T-helper 2 cell (primary cell): ENCODE measurements around the gene OR6Q1.
"Not testable (repeated sequence)": the region's sequence is repeated elsewhere in the genome, so short reads cannot be mapped to it uniquely, and the experiment has no call there.

ENCODE experiments used
- DNase-seq, 5 experiments: peaks; one replicate each; pipeline versions ENCODE4 v3.0.0 to v3.0.0-alpha.2; 2012 to 2022
- total RNA-seq, 2 donors: gene quantifications; one replicate each; lab custom pipeline; 2026; lab: John Stamatoyannopoulos, UW

Gene OR6Q1, protein sequence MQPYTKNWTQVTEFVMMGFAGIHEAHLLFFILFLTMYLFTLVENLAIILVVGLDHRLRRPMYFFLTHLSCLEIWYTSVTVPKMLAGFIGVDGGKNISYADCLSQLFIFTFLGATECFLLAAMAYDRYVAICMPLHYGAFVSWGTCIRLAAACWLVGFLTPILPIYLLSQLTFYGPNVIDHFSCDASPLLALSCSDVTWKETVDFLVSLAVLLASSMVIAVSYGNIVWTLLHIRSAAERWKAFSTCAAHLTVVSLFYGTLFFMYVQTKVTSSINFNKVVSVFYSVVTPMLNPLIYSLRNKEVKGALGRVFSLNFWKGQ
- 0 reads per million in 2 donors for total RNA-seq

DNA sequence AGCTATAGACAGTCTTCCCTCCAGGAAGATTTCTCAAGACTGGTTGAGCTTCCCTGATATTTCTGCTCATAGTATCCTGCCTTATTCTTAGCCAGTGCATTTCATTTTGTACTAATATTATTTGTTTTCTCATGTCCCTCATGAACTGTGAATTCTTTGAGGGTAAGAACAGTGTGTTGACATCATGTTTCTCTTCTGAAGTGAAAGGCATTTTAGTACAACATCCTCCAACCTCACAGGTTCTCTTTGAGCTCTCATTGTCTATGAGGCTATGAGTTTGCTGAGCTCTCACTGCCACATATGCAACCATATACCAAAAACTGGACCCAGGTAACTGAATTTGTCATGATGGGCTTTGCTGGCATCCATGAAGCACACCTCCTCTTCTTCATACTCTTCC, at the start of gene OR6Q1:
TSS of gene OR6Q1 (plus strand) at position 301 of the 400 bp plus-strand sequence. CDS start at position 301, 0 bp downstream.
- no peak for DNase-seq

DNA sequence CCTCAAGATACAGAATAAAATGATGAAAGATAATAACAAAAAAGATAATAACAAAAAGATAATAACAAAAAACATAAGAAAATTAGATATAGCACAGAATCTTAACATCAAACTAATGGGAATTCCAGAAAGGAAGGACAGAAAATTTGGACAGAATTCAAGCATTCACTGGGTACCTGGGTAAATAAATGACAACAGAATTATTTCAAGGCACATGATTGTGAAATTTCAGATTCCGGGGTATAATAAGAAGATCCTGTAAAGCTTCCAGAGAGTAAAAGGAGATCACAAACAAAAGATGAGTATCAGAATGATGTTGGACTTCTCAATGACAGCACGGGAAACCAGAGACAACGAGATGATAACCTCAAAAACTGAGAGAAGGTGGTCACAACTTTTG, 49.2 kb upstream of the OR6Q1 start:
- DNase-seq: no peak

DNA sequence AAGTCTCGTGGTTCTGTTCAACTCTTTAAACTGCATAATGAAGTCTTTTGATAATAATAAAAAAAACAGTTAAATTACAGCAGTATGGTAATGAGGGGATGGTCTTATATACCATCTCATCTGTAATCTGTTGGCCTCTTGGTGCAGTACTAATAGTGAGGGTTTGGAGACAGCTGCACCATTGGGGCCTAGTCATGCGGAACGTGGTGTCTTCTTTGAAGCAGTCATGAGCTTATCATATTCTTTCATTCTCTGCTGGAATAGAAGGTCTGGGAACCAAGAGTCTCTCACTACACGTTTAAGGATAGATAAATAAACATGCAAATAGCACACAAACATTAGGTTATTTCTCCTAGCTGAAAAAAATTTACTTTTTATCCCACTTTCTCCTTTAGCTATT, 48.0 kb upstream of the OR6Q1 start:
- DNase-seq: no peak

DNA sequence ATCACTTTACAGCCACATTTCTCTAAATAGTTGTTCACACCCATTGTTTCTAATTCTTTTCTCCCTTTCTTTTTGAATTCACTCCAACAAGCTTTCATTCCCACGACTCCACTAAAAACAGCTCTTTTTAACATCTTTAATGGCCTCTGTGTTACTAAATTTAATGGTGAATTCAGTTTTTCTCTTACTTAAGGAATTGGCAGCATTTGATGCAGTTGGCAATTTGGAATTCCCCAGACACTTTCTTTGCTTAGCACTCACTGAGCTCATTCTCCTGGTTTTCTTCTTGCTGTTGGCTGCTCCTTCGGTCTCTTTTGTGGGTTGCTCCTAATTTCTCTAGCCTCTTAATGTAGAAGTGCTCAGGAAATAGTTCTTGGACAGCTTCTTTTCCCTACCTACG, 47.6 kb upstream of the OR6Q1 start:
- no peak for DNase-seq

DNA sequence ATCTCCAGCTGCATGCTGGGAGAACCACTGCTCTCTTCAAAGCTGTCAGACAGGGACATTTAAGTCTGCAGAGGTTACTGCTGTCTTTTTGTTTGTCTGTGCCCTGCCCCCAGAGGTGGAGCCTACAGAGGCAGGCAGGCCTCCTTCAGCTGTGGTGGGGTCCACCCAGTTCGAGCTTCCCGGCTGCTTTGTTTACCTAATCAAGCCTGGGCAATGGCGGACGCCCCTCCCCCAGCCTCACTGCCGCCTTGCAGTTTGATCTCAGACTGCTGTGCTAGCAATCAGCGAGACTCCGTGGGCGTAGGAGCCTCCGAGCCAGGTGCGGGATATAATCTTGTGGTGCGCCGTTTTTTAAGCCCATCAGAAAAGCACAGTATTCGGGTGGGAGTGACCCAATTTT, 31.2 kb upstream of the OR6Q1 start:
- not testable (repeated sequence) for DNase-seq

DNA sequence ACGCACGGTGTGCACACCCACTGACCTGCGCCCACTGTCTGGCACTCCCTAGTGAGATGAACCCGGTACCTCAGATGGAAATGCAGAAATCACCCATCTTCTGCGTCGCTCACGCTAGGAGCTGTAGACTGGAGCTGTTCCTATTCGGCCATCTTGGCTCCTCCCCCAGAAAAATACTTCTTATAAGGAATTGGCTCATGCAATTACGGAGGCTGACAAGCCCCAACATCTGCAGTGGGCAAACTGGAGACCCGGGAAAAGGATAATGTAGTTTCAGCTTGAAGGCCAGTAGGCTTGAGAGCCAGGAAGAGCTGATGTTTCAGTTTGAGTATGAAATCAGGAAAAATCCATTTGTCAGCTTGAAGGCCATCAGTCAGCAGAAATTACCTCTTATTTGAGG, 30.7 kb upstream of the OR6Q1 start:
- not testable (repeated sequence) for DNase-seq

DNA sequence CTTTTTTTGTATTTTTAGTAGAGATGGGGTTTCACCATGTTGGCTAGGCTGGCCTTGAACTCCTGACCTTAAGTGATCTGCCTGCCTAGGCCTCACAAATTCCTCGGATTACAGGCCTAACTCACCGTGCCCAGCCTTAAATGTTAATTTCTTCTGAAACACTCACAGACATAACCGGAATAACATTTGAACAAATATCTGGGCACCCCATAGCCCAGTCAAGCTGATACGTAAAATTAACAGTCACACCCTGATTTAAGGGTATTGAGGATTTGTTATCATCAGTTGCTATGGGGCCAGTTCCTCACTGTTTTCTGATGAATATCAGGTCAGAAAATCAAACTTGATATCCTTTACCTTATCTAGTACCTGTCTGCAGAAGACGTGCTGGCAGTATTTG, 30.1 kb upstream of the OR6Q1 start:
- no peak for DNase-seq

DNA sequence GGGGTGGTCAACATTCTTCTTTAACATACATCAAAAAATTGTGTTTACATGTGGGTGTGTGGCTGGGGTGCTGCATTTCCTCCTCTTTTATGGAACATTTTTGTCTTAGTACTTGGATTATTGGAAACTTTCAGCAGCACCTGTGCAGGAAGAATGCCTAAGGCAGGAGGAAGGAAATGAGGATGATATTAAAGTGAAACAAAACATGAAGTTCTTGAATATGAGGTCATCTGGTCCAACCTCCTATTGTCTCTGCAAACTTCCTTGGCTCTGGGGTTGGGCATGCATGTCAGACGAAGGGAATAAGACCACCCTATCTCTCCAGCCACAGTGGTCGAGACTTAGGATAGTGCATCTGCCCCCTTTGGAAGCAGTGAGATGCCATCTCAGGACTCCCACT, 27.7 kb upstream of the OR6Q1 start:
- no peak for DNase-seq

DNA sequence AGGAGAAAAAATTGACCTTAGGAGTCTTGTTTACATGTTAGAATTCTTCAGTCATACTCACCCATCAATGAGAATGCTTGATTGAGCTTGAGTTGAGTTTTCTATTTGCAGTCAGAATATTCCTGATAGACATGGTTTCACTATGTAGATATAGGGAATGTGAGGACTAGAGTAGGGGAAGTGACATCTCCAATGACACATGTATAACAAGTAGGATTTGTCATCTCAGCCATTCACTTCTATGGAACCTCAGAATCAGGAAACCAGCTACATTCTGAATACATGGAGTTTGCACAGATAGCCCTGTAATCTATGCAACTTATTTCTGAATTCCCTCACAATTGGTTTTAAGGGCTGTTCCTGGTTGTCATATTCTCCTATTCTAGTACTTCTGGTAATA, 27.2 kb upstream of the OR6Q1 start:
- DNase-seq: no peak

DNA sequence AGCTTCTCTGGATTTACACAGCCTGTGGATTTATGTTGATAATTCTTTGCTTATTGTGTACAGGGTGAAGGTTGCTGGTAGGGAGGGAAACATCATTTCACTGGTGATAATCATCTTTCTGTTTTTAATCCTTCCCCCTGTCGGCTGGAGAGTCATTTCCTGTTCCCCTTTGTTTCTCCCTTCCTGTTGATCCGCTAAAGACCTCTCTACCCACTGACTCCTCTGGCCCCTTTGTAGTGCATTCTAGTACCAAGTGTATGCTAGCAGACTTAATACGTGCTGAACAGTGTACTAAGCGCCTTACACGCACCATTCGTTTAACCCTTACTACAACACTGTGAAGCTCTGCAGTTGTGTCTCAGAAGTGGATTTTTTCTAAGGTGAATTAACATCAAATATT, 26.1 kb upstream of the OR6Q1 start:
- no peak for DNase-seq

DNA sequence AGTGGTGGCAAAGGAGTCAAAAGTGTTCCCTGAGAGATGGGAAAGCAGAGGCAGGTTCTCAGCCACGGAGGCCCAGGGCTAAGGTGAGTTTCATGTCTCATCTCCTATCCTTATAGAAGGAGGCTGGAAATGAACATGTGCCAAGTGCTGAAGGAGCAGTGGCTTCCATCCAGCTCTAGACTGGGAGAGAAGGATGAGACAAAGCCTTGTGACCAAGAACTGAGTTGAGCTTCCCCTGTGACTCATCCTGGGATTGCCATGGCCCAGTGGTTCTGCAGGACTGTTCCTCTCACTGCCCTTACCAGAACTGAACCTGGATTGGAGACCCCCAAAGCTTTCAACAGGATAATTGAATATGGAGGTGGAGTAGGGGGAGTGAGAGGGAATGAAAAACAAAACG, 23.8 kb upstream of the OR6Q1 start:
- DNase-seq: no peak

DNA sequence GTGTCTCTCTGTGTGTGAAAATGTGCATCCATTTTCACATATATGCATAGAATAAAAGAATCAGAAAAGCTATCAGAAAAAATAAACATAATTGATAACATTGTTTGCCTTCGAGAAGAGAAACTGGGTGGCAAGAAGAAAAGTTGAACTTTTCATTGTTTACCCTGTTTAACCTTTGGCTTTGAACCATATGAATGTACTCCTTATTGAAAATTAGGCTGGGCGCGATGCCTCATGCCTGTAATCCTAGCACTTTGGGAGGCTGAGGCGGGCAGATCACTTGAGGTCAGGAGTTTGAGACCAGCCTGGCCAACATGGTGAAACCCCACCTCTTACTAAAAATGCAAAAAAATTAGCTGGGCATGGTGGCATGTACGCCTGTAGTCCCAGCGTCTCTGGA, 19.0 kb upstream of the OR6Q1 start:
- no peak for DNase-seq

DNA sequence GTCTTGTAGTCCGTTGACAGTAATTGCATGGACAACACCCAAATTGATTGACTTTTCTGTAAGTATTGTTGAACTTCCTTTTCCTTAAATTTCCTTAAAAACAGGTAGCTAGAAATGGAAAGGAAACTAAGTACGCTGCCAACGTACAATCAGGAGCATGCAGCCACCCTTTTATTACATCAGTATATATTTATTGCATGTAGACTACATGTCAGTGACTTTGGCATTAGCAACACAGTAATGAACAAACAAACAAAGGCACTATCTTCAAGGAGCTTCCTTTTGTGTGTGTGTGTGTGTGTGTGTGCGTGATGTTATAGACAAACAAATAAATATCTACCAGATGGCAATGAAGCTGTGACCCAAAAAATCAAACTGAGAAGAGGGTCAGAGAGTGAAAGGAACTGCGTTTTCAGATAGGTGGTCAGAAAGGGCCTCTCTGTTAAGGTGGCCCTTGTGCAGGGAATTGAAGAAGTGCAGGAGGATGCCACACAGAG, 7.3 kb upstream of the OR6Q1 start, which contains the start of gene OR9Q1:
TSS of gene OR9Q1 (plus strand) at position 447 of the 497 bp plus-strand sequence. CDS start 155,564 bp downstream, outside the sequence.
- DNase-seq: no peak

DNA sequence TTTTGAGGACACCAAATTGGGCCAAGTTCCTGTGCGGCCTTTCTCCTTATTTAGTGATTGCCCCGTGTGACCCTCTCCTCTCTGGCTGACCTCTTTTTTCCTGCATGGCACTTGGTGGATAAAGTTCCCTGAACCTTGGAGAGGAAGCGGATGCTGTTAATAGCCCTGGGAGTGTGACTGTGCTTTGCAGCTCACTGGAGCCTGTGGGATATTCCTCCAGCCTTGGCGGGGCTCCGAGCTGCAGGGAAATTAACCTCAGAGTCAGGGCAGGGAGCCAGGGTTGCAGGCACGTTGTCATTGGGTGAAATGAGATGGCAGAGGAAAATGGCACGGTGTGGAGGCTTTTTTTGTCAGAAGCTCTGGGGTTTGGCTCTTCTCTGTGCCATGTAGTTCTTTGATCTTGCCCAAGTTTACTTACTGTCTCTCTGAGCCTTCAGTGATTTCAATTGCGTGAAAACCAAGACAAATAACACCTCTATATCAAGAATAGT, 6.1 kb upstream of the OR6Q1 start:
- DNase-seq: no peak

DNA sequence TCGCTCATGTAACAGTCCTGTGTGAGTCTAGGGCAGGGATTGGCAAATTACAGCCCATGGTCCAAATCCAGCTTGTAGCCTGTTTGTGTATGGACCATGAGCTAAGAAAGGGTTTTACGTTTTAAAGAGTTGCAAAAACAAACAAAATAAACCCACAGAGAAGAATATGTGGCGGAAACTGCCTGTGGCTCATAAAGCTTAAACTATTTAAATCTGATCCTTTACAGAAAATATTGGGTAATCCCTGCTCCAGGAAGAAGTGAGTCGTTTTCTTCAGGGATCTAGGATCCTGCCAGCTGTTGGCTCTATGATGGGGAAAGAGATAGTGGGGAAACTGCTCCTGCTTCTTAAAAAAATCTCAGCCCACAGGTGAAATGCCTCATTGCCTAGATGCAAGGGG, 3.4 kb upstream of the OR6Q1 start:
- no peak for DNase-seq

DNA sequence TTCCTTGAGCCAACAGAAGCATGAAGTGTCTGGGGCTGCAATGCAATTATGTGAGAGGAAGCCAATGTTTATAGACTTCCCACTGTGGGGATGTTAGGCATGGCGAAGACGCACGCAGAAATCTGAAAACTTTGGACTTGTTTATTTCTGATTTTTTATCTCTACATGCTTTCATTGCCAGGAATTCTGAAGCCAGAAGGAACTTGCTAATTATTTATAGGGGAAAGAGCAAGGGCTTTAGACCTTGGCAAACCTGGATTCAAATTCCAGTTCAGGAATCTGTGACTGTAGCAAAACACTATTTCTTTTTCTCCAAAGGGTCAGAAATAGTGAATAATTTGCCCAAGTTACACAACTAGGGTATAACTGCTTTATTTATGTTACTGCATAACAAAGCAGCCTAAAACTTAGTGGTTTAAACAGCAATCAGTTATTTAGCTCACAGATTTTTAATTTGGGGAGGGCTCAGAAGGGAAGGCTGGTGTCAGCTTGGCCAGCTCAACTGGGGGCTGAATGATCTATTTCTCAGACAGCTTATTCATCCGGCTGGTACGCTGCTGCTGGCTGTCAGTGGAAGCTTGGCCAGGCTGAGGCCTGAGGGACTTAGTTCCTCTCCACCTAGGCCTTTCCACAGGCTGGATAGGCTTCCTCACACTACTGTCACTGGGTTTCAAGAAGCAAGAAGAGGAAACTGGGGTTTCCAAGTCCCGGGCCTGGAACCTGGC, 1.9 kb upstream of the OR6Q1 start:
- no peak for DNase-seq

DNA sequence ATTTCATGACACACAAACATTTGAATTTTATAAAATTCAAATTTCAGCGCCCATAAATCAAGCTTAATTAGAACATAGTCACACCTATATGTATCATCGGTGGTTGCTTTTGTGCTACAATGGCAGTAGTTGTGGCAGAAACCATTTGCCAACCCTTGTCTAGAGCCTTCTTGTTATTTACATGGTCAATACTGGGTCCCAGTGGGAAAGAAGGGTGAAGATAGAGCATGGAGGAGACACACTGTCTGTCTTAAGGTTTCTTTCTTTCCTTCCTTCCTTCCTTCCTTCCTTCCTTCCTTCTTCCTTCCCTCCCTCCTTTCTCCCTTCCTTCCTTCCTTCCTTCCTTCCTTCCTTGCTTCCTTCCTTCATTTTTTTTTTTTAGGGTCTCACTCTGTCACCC, 3.7 kb downstream of the OR6Q1 start:
- DNase-seq: no peak

DNA sequence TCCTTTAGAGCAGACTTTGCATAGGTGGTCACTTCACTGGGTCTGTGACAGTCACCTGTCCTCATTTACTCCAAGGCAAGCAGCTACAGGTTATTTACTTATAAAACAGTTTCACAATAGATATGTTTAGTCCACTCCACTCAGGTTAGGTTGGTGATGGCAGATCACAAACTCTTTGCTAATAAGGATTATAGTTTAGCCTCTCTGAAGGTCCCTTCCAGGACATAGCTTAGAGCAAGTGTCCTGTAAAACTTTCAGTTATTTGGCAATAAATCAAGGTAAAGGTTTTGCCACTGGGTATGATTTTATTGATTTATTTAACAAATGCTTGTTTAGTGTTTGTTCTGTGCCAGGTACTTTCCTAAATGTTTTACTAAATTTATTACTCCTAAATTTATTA, 8.8 kb downstream of the OR6Q1 start:
- DNase-seq: no peak

DNA sequence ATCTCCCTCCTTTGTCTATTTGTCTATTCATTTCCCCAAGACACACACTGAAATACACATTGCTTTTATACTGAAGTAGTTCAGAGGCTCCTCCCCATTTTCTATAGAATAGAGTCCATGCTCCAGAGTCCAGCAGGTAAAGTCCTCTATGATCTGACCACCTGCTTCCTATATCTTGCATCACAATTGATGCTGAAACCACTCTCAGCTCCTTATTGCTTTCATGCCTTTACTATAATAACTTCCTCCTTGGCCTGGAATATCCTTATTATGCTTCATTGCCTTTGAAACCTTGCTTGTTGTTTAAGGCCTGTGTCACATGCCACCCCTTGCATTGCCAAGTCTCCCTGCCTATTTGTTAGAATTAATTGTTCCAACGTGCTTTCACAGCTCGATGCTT, 12.6 kb downstream of the OR6Q1 start:
- DNase-seq: no peak

DNA sequence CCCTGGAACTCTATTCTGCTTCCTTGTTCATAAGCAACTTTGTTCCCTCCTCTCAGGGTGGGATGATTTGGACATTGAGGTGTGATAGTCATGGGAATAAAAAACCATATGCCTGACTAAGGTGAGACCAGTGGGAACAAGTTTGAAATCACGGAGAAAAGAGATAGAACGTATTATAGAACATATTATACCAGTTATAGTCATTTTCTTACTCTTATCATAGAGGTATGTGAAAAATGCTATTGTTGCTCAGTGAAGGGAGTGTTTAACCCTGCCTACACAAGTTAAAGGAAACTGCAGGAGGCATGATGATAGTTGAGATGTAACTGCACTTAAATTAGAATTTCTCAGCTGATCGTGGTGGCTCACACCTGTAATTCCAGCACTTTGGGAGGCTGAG, 15.5 kb downstream of the OR6Q1 start:
- no peak for DNase-seq

DNA sequence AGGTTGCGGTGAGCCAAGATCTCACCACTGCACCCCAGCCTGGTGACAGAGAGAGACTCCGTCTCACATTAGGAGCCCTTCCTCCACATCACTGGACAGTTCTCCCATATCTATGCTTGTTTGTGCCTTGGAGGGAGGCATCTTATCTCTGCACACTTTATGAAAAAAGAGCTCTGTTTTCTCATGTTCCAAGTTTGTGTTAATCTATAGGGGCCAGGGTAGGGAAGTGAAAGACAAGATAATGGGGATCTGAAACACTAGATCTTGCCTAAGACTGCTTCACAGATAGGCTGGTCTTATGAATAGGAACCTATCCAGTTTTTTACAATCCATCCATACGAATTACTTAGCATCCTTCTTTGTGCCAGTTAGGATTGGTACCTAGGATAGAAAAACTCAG, 17.1 kb downstream of the OR6Q1 start:
- DNase-seq: no peak

DNA sequence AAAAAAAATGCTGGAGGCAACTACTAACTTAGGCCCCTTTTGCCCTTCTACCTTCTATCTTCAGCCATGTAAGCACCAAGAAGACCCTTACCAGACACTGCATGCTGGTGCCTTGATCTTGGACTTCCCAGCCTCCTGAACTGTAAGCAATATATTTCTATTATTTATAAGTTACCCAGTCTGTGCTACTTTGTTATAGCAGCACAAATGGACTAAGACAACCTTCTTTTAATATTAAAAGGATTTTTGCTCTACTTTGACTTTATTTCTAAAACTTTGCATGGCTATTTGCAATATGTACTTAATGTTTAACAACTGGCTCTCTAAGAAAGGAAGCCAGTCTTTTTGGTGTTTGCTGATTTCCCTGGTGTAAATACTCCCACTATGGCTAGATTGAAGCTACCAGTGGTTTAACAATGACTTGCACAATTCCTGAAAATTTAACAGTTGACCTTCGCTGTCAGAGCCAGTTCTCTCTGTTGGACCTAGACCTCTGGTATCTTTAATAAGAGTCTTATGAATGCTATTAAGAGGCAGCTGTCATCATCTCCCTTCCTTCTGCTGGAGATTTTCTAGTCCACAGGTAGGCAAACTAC, 25.2 kb downstream of the OR6Q1 start:
- DNase-seq: no peak

DNA sequence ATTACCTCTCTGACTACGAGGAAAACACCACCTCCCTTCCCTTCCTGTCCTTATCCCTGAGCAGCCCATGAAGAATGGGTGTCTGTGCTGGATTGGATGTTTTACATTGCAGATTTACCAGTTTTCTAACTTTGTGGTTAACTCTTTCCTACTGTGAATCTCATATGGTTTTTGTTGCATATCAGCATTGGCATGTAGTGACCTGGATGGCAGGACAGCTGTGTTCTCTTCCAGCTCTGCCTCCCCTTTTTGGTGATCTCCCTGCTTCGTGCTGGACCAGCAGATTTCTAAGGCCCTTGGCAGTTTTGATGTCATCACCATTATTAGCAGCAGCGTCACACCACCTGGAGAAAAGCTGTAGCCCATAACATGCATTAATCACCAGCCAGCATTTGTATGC, 26.7 kb downstream of the OR6Q1 start:
- DNase-seq: no peak
